Loucy (cell line): ENCODE results near the gene MED20.

Experiments used
- EZH2phosphoT487 ChIP-seq: fragments of 200-600 bp; IDR thresholded peaks from 2 replicates; pipeline ENCODE4 v1.6.1; 2018; ENCODE audit warnings: antibody characterized with exemption, mild to moderate bottlenecking, moderate library complexity, borderline replicate concordance
- TF ChIP-seq, protein P1 (sequence below): fragments of 200-600 bp; sonication (generic); conservative IDR thresholded peaks from 2 replicates; pipeline ENCODE4 v1.5.1; 2014; ENCODE audit warnings: mild to moderate bottlenecking, antibody characterized with exemption, low read length

DNA sequence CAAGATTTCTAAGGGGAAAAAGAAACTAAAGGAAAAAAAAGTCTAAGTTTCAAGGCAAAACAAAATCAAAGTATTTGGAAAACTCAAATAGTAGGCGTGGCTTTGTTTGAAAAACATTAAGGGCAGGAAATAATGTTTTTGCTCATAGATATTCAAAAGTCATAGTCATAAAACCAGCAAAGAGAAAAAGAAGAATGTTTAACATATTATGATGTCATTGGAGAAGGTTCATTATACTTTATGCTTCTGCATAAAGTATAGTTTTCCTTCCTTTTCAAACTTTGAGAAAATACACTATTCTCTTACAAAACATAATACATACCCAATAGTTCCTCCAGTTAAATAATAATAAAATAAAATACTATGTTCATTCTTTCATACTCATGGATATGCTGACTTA, 39.4 kb downstream of the MED20 start:
- TF ChIP-seq, protein P1, sequence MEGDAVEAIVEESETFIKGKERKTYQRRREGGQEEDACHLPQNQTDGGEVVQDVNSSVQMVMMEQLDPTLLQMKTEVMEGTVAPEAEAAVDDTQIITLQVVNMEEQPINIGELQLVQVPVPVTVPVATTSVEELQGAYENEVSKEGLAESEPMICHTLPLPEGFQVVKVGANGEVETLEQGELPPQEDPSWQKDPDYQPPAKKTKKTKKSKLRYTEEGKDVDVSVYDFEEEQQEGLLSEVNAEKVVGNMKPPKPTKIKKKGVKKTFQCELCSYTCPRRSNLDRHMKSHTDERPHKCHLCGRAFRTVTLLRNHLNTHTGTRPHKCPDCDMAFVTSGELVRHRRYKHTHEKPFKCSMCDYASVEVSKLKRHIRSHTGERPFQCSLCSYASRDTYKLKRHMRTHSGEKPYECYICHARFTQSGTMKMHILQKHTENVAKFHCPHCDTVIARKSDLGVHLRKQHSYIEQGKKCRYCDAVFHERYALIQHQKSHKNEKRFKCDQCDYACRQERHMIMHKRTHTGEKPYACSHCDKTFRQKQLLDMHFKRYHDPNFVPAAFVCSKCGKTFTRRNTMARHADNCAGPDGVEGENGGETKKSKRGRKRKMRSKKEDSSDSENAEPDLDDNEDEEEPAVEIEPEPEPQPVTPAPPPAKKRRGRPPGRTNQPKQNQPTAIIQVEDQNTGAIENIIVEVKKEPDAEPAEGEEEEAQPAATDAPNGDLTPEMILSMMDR = no peak
- no peak for TF ChIP-seq EZH2phosphoT487
